Ammon's horn (tissue), 1 donor: Measurements from ENCODE around the gene CDH6.

Source experiments
- DNase-seq: peaks from one replicate; pipeline ENCODE4 v3.0.0-alpha.2; 2016; ENCODE audit warnings: low spot score

CDH6 gene

DNA sequence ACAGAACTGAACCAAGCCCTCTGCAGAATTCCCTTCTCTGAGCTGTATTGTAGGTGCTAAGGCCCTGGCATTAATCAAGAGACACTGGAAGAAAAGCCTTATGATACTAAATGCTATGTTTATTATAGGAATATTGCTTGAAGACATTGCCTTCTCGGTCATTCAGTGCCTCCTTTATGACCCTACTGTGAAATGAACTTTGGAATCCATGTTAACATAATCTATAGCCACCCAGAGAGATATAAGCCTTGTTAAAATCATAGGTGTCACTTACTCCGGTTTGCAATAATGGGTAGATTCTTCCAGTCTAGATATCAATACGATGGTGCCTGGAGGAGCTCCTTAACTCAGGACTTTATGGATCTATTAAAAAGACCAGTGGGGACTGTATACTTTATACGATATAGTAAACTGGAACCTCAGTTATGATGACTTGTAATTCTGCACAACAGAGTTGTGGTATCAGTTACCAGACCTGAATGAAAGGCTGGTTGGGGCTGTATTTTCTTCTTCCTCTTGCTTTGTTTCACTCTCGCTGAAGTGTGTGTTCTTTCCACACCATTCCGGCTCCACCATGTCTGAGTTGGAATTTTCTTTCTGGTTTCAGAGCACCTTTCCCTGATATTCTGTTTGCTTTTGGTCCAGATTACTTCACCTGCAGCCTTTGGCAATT, 183.9 kb downstream of the CDH6 start:
- DNase-seq = no peak

- no peak for DNase-seq
These were observed 184.7 kb downstream of the CDH6 start for GRCh38 chr5:31378136-31378535.
